ENCODE measurements around the gene STAC2.
A peak's percentile ranks its signal among the peaks of the same experiment; 100 is the strongest.
"Not testable (repeated sequence)": the region's sequence is repeated elsewhere in the genome, so short reads cannot be mapped to it uniquely, and the experiment has no call there.

Gene STAC2

GRCh38 chr17:39186481-39187002 is 39.2 kb downstream of the STAC2 start:
- no peak for DNase-seq

- no peak for DNase-seq
Observed at GRCh38 chr17:39183720-39184119, 42.0 kb downstream of the STAC2 start.

GRCh38 chr17:39183045-39183444 is 42.7 kb downstream of the STAC2 start:
- no peak for DNase-seq

GRCh38 chr17:39181303-39181702 is 44.4 kb downstream of the STAC2 start:
- no peak for DNase-seq

- DNase-seq: no peak
Observed at GRCh38 chr17:39178536-39178935, 47.2 kb downstream of the STAC2 start.

GRCh38 chr17:39177256-39177655 is 48.5 kb downstream of the STAC2 start:
- DNase-seq: no peak

- DNase-seq: no peak
Observed at GRCh38 chr17:39175695-39176093, 50.1 kb downstream of the STAC2 start.

- peak; percentile 54 to 79 (median 62) for DNase-seq
Observed at GRCh38 chr17:39174920-39175694, 50.6 kb downstream of the STAC2 start.

GRCh38 chr17:39173526-39174274 is 52.0 kb downstream of the STAC2 start:
- DNase-seq: no peak

GRCh38 chr17:39173080-39173479 is 52.7 kb downstream of the STAC2 start:
- DNase-seq: no peak

- no peak for DNase-seq
Observed at GRCh38 chr17:39171933-39172332, 53.8 kb downstream of the STAC2 start.

- DNase-seq: no peak
Observed at GRCh38 chr17:39170558-39170957, 55.2 kb downstream of the STAC2 start.

- DNase-seq: no peak
Observed at GRCh38 chr17:39170109-39170508, 55.6 kb downstream of the STAC2 start.

- DNase-seq: no peak
Observed at GRCh38 chr17:39169518-39169917, 56.2 kb downstream of the STAC2 start.

GRCh38 chr17:39169101-39169500 is 56.6 kb downstream of the STAC2 start:
- no peak for DNase-seq

GRCh38 chr17:39168503-39168902 is 57.2 kb downstream of the STAC2 start:
- DNase-seq: not testable (repeated sequence)

GRCh38 chr17:39167476-39167875 is 58.3 kb downstream of the STAC2 start:
- no peak for DNase-seq

- DNase-seq: no peak
Observed at GRCh38 chr17:39166437-39167335, 59.1 kb downstream of the STAC2 start.

- DNase-seq: no peak
Observed at GRCh38 chr17:39165841-39166349, 59.9 kb downstream of the STAC2 start, which contains the start of gene ARL5C. Gene ARL5C, minus strand, starts transcription at chr17:39166161. Its CDS starts 401 bp downstream, at chr17:39165760.

GRCh38 chr17:39165178-39165840 is 60.4 kb downstream of the STAC2 start:
- no peak for DNase-seq

GRCh38 chr17:39164675-39165143 is 61.0 kb downstream of the STAC2 start:
- DNase-seq: peak; percentile 34 to 80 (median 54)

GRCh38 chr17:39161962-39162361 is 63.8 kb downstream of the STAC2 start:
- no peak for DNase-seq

Data from T-helper 1 cell (primary cell).